GM18498 (cell line): ENCODE measurements around the gene GIMAP8.
"Not testable (repeated sequence)": the region's sequence is repeated elsewhere in the genome, so short reads cannot be mapped to it uniquely, and the experiment has no call there.

ENCODE experiments used
- ATAC-seq: cut with Tn5 transposase; IDR thresholded peaks from one replicate; pipeline ENCODE4 v1.9.1; 2021; ENCODE audit warnings: mild to moderate bottlenecking, moderate library complexity; ENCODE audit not compliant: unreplicated experiment

Gene GIMAP8

DNA sequence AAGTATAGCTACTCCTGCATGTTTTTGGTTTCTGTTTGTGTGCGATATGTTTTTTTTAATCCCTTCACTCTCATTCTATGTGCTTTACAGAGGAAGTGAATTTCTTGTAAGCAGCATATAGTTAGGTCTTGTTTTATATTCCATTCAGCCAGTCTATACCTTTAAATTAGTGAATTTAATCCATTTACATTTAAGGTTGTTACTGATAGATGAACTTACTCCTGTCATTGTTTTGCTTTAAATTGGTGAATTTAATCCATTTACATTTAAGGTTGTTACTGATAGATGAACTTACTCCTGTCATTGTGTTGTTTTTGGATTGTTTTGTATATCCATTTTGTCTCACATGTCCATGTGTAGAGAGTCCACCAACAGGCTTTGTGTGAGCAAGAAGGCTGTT, 11.1 kb downstream of the GIMAP8 start:
- ATAC-seq = no peak

GRCh38 chr7:150462413-150462812, 12.0 kb downstream of the GIMAP8 start:
- ATAC-seq = no peak

DNA sequence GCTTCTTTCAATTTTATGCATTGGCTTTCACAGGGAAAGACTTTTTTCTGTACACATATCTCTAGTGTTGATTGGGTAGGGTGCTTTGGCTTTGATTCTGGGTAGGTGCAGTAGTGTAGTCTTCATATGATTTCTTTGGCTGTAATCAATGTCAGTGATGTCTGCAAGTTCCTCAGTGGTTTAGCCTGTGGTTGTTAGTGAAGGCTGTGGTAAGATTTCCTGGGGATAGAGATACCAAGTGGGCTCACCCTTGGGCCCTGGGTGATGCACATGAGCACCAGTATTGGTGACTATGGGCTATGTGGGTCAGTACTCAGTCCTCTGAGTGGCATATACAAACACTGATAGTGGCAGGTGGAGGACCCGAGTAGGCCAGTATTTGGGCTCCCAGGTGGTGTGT, 13.0 kb downstream of the GIMAP8 start:
- no peak for ATAC-seq

- ATAC-seq = no peak
Measured at GRCh38 chr7:150464962-150465361, 14.5 kb downstream of the GIMAP8 start.

- ATAC-seq = no peak
Measured at GRCh38 chr7:150465414-150465813, 15.0 kb downstream of the GIMAP8 start.

GRCh38 chr7:150466477-150466876, 16.0 kb downstream of the GIMAP8 start:
- no peak for ATAC-seq

DNA sequence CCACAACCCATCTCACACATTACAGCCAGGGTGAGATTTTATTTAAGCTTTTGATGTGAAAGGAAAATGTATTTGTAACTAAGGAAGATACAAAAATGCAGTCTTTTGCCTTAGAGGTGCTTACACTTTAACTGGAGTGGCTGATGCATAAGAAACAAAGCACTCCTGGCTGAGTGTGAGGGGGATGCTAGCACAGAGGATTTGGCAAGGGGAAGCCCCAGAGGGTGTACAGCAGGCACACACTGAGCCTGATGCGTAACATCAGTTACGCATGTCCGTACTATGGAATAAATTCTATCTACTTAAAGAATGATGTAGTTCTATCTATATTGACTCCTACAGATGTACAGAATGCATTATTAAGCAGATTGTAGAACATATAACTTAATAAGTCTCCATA, 17.8 kb downstream of the GIMAP8 start:
- no peak for ATAC-seq

GRCh38 chr7:150471886-150472285, 21.5 kb downstream of the GIMAP8 start:
- no peak for ATAC-seq

DNA sequence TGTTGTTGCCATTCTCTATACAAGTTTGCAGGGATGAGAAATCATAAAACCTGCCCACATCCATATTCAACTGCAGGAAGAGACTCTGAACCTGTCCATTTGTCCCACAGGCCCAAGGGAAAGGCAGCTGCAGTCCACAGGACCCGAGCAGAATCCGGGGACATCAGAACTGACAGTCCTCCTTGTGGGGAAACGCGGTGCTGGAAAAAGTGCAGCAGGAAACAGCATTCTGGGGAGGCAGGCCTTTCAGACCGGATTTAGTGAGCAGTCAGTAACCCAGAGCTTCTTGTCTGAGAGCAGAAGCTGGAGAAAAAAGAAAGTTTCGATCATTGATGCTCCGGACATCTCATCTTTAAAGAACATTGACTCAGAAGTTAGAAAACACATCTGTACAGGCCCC, 23.5 kb downstream of the GIMAP8 start:
- ATAC-seq = no peak

GRCh38 chr7:150476285-150476684, 25.9 kb downstream of the GIMAP8 start:
- ATAC-seq = no peak

DNA sequence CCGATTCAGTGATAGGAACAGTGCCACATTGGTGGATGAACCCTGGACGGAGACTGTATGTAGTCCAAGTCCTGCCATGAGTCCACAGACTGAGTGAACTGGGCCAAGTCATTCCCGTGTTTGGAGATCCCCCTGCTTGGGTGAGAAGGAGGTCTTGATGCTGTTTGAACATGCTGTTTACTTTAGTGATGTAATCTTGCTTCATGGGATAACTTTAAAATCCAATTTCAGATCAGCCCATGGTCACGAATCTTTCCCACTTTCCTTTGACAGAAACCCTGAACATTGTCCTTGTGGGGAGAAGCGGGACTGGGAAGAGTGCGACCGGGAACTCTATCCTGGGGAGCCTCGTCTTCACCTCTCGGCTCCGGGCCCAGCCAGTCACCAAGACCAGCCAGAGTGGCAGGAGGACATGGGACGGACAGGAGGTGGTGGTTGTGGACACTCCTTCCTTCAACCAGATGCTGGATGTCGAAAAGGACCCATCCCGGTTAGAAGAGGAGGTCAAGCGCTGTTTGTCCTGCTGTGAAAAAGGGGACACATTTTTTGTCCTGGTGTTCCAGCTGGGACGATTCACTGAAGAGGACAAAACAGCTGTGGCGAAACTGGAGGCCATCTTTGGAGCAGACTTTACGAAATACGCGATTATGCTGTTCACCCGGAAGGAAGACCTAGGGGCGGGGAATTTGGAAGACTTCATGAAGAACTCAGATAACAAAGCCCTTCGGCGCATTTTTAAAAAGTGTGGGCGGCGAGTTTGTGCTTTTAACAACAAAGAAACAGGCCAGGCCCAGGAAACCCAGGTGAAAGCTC, 26.6 kb downstream of the GIMAP8 start:
- ATAC-seq = no peak

- ATAC-seq = no peak
Measured at GRCh38 chr7:150479023-150479716, 28.7 kb downstream of the GIMAP8 start.

DNA sequence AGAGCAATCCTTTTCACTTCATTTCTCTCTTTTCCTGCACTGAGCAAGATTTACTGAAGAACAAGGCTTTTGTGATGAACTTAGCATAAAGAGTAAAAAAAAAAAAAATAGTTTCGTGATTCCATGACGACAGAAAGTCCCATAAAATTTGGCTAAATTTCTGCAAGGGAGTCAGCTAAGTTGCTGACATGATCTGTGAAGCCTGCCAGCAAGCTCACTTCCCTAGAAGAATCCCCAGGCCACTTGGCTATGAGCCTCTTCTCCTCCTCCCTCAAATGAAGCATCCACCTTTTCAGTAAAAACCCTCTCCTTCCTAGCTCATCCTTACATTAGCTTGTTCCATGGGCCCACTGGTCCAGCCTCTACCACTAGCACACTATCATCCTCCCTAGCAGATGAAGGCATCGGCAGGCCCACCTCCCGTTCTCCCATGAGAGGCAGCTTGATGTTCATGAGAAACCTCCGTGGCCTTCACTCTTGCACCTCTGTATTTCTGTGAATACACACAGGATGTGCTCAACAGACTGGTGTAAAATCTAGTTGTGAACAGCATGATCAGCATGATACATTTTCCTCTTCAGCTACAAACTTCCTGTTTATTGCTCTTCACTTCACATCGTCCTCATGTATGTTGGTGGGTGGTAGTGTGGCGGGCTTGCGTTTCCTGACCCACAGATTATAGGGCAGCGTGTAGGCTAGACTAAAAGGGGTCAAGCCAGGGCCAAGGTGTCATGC, 30.9 kb downstream of the GIMAP8 start:
- ATAC-seq = no peak

- no peak for ATAC-seq
Measured at GRCh38 chr7:150481922-150482321, 31.5 kb downstream of the GIMAP8 start.

- ATAC-seq = not testable (repeated sequence)
Measured at GRCh38 chr7:150483514-150483913, 33.1 kb downstream of the GIMAP8 start.

DNA sequence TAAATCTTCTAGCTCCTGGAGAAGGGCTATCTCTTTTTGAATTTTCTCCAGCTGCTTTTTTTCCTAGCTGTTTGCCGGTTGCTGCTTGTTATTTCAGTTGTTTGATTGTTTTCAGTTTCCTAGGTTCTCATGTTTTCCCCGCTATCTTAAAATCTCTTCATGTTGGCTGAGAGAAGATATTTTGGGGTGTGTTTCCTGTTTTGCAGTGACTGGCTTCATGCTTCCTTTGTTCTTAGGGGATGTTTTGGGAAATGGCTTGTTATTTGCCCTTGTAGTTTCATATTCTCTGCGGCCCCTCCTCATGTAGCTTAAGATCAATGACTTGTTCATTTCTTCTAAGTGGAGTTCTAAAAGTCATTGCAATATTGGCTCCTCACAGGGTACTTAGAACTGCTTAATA, 33.6 kb downstream of the GIMAP8 start:
- ATAC-seq = not testable (repeated sequence)

GRCh38 chr7:150487625-150488024, 37.2 kb downstream of the GIMAP8 start:
- ATAC-seq = no peak

DNA sequence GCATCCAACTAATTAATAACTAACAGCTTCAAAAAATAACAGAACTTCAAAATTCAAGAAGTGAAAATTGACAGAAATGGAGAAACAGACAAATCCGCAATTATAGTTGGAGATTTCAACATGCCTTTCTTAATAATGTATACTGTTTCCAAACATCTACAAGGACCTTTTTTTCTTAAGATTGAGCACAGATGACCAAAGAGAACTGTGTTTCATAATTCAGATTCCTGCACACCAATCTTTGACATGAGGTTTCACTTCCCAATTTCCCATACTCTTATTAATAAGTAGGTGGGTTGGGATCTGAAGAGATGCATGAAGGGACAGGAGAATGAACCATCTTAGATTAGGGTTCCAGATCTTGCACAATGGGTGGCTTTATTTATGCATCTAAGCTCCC, 39.4 kb downstream of the GIMAP8 start:
- ATAC-seq = no peak

DNA sequence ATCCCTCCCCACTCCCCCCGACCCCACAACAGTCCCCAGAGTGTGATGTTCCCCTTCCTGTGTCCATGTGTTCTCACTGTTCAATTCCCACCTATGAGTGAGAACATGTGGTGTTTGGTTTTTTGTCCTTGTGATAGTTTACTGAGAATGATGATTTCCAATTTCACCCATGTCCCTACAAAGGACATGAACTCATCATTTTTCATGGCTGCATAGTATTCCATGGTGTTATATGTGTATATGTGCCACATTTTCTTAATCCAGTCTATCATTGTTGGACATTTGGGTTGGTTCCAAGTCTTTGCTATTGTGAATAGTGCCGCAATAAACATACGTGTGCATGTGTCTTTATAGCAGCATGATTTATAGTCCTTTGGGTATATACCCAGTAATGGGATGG, 43.0 kb downstream of the GIMAP8 start:
- not testable (repeated sequence) for ATAC-seq

- ATAC-seq = no peak
Measured at GRCh38 chr7:150502519-150502918, 52.1 kb downstream of the GIMAP8 start.

DNA sequence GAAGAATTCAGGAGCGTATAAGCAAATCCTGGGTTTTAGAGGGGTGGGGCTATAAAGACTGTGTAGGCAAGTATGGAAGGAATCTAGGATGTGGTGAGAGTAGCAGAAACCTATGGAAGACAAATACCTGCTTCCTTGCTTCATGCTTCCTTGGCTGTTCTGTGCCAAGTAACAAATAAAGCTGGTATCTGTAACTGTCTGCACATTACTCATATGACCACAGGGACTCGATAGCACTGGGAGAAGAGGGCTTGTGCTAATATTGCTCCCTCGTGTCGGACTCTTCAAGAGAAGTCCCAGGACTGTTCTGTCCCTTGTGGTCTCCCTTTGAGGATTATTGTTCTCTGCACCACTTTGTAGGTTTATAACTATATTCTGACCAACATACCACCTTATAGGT, 52.7 kb downstream of the GIMAP8 start:
- ATAC-seq = no peak

DNA sequence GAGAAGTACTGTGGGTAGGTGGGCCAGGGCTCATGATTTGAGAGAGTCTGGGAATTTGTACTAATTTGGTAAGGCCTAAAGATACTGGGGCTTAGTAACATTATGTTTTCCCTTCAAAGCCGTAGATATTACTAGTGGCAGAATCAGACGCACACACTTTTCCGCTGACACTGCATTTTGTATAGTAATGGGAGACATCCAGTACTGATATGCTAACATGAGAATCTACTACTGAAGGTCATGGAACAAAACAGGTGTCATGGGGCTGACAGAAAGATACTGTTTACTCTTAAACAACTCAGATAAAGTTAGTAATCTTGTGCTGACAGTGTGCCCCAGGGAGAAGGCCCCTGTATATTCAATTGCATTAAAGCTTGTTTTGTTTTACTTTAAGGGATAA, 53.2 kb downstream of the GIMAP8 start:
- no peak for ATAC-seq
